ENCODE measurements around the gene SSH3. TPM values are rescaled to one million over a fixed set of nuclear protein-coding genes. Genes with fewer than 3 reads are reported as not detected.

Gene SSH3
- 28.4 and 30.4 TPM in 2 replicates for total RNA-seq

- no peak for TF ChIP-seq CTCF (conservative IDR thresholded peaks at IDR 0.05; ENCODE audit: low read depth, low read length)
- no peak for DNase-seq (ENCODE audit: low read depth)
- peak within 1 kb of the TSS; percentile 66 for H3K4me3 ChIP-seq (ENCODE audit: low read depth, low read length)
Measured at GRCh38 chr11:67303132-67303834, at the start of gene SSH3. SSH3 (plus strand) TSS chr11:67303530; CDS start chr11:67303626, 96 bp downstream.

- no peak for TF ChIP-seq CTCF (conservative IDR thresholded peaks at IDR 0.05; ENCODE audit: low read depth, low read length)
- no peak overlapping the region for H3K4me3 ChIP-seq (ENCODE audit: low read depth, low read length)
- no peak for DNase-seq (ENCODE audit: low read depth)
Measured at GRCh38 chr11:67253872-67254624, 49.3 kb upstream of the SSH3 start.

- H3K4me3 ChIP-seq (ENCODE audit: low read depth, low read length), result no peak overlapping the region
- no peak for DNase-seq (ENCODE audit: low read depth)
- no peak for TF ChIP-seq CTCF (conservative IDR thresholded peaks at IDR 0.05; ENCODE audit: low read depth, low read length)
Measured at GRCh38 chr11:67254798-67255197, 48.5 kb upstream of the SSH3 start.

GRCh38 chr11:67255353-67255752 is 48.0 kb upstream of the SSH3 start:
- no peak overlapping the region for H3K4me3 ChIP-seq (ENCODE audit: low read depth, low read length)
- no peak for TF ChIP-seq CTCF (conservative IDR thresholded peaks at IDR 0.05; ENCODE audit: low read depth, low read length)
- no peak for DNase-seq (ENCODE audit: low read depth)

- H3K4me3 ChIP-seq (ENCODE audit: low read depth, low read length), result no peak overlapping the region
- DNase-seq (ENCODE audit: low read depth), result no peak
- no peak for TF ChIP-seq CTCF (conservative IDR thresholded peaks at IDR 0.05; ENCODE audit: low read depth, low read length)
Measured at GRCh38 chr11:67255864-67256263, 47.5 kb upstream of the SSH3 start.

GRCh38 chr11:67256477-67257135 is 46.7 kb upstream of the SSH3 start:
- no peak overlapping the region for H3K4me3 ChIP-seq (ENCODE audit: low read depth, low read length)
- no peak for TF ChIP-seq CTCF (conservative IDR thresholded peaks at IDR 0.05; ENCODE audit: low read depth, low read length)
- DNase-seq (ENCODE audit: low read depth), result no peak

Data from epithelial cell of proximal tubule (primary cell).